ENCODE measurements around the gene TEAD3. TPM values are rescaled to one million over a fixed set of nuclear protein-coding genes. Genes with fewer than 3 reads are reported as not detected.
"Not testable (repeated sequence)": the region's sequence is repeated elsewhere in the genome, so short reads cannot be mapped to it uniquely, and the experiment has no call there.

TEAD3 gene
- polyA plus RNA-seq, 4 donors, result 13.4 to 35.6 (median 19.0) TPM

DNA sequence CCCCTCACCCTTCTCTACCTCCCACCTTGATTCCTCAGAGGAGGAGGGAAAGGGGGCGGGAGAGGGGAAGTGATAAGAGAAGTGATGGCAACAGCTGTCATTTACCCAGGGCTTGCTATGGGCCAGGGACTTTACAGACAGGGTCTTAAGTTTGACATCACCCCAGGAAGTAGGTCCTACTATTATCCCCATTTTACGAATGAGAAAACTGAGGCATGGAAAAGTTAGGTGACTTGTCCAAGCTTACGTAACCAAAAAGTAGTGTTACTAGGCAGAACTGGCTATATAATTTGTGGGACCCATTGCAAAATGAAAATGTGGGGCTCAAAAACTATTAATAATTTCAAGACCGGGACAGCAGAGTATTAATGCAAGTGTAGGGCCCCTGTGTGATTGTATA lies 55.2 kb downstream of the TEAD3 start:
- no peaks in the 10 kb centered on the region for H3K9me3 ChIP-seq (ENCODE audit: control insufficient read depth in 2 of 2, insufficient read depth in 1 of 2, low read depth in 1 of 2, low read length in 1 of 2)
- H3K36me3 ChIP-seq (ENCODE audit: control insufficient read depth in 3 of 3, insufficient read depth in 2 of 3, low read depth in 1 of 3, low read length in 3 of 3), result no peaks in the 10 kb centered on the region
- no peak overlapping the region for H3K4me3 ChIP-seq (ENCODE audit: low read depth in 1 of 3, low read length in 3 of 3)
- no peak overlapping the region for H3K27ac ChIP-seq (ENCODE audit: low read depth in 1 of 3, low read length in 2 of 3)
- no peak for FAIRE-seq
- no peaks in the 10 kb centered on the region for H3K27me3 ChIP-seq (ENCODE audit: control insufficient read depth in 3 of 3, insufficient read depth in 3 of 3, low read length in 3 of 3)
- 86 to 98% (median 94%) methylated on average over 4 of the region's 4 CpGs for WGBS, 3 donors
- H3K4me1 ChIP-seq (ENCODE audit: control insufficient read depth in 3 of 3, insufficient read depth in 2 of 3, low read depth in 1 of 3, low read length in 2 of 3), result peaks cover 0 to 2% (median 0%) of the 10 kb centered on the region in 3 donors
- no peak for DNase-seq

DNA sequence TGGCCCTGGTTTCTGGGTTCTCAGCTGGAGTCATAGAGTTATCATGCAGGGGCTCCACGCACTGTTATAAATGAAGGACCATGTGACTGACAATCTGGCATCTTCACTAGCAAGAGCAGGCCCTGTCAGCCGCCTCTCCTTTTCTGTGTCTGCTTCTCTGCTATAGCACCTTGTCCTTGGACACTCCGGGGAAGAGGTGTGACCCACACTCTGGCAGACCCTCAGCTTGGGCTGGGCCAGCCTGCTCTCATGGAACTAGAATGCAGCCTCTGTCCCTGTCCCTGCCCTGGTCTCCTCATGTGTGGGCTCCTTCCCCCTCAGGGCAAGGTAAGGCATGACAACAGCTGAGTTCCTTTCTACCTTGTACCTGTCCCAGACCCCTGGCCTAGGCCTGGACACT lies 55.7 kb downstream of the TEAD3 start:
- Histone ChIP-seq H3K9me3 (ENCODE audit: control insufficient read depth in 2 of 2, insufficient read depth in 1 of 2, low read depth in 1 of 2, low read length in 1 of 2) (no peaks in the 10 kb centered on the region), H3K27me3 (ENCODE audit: control insufficient read depth in 3 of 3, insufficient read depth in 3 of 3, low read length in 3 of 3) (no peaks in the 10 kb centered on the region)

DNA sequence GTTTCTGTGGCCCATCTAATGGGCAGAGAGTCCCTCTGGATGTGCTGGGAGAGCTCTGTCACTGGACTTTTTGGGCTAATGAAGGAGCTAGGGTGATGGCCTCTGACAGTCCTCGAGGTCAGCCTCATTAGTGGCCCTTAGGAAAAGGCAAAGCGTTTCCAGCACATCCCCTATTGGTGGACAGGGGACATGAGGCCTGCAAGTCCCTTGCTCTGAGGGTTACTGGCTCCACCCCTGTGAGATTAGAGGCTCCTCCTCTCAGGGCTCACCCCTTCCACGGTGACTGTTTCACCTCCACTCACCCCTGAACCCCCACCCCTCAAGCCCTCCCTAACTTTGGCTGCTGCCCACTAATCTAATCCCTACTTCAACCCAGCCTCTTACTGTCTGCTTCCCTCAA lies 57.6 kb downstream of the TEAD3 start:
- Histone ChIP-seq H3K27me3 (ENCODE audit: control insufficient read depth in 3 of 3, insufficient read depth in 3 of 3, low read length in 3 of 3) (no peaks in the 10 kb centered on the region), H3K4me3 (ENCODE audit: low read depth in 1 of 3, low read length in 3 of 3) (no peak overlapping the region), H3K27ac (ENCODE audit: low read depth in 1 of 3, low read length in 2 of 3) (no peak overlapping the region), H3K9me3 (ENCODE audit: control insufficient read depth in 2 of 2, insufficient read depth in 1 of 2, low read depth in 1 of 2, low read length in 1 of 2) (no peaks in the 10 kb centered on the region), H3K4me1 (ENCODE audit: control insufficient read depth in 3 of 3, insufficient read depth in 2 of 3, low read depth in 1 of 3, low read length in 2 of 3) (peaks cover 0 to 18% (median 7%) of the 10 kb centered on the region in 3 donors), H3K36me3 (ENCODE audit: control insufficient read depth in 3 of 3, insufficient read depth in 2 of 3, low read depth in 1 of 3, low read length in 3 of 3) (no peaks in the 10 kb centered on the region)
- 31 to 41% (median 38%) methylated on average over 3 of the region's 3 CpGs for WGBS, 3 donors
- FAIRE-seq (no peak), DNase-seq (no peak)

More for the DNA sequence above, 55.7 kb downstream of the TEAD3 start:
- Histone ChIP-seq H3K4me1 (ENCODE audit: control insufficient read depth in 3 of 3, insufficient read depth in 2 of 3, low read depth in 1 of 3, low read length in 2 of 3) (peaks cover 0 to 6% (median 4%) of the 10 kb centered on the region in 3 donors), H3K36me3 (ENCODE audit: control insufficient read depth in 3 of 3, insufficient read depth in 2 of 3, low read depth in 1 of 3, low read length in 3 of 3) (no peaks in the 10 kb centered on the region), H3K4me3 (ENCODE audit: low read depth in 1 of 3, low read length in 3 of 3) (no peak overlapping the region), H3K27ac (ENCODE audit: low read depth in 1 of 3, low read length in 2 of 3) (no peak overlapping the region)
- no peak for DNase-seq
- FAIRE-seq, result no peak
- WGBS, 3 donors, result 68 to 86% (median 75%) methylated on average over 3 of the region's 3 CpGs

DNA sequence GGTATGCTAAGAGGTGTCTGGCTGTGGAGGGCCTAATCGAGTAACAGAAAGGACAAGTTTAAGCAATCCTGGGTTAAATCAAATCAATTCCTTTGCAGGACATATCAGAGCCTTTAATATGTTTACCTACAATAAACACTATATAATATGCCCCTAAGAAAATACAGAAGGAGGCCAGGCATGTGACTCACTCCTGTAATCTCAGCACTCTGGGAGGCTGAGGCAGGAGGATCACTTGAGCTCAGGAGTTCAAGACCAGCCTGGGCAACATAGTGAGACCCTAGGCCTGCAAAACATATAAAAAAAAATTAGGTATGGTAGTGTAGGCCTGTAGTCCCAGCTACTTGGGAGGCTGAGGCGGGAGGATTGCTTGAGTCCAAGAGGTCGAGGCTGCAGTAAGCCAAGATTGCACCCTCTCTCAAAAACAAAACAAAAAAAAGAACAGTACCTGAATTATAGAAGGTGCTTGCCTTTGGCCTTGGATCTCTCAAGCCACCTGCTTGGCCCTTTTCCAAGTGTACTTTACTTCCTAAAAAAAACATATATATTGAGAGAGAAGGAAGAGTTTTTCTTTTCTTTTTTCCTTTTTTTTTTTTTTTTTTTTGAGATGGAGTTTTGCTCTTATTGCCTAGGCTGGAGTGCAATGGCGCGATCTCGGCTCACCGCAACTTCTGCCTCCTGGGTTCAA lies 58.4 kb downstream of the TEAD3 start:
- 43 to 62% (median 60%) methylated on average over 7 of the region's 7 CpGs for WGBS, 3 donors
- H3K27me3 ChIP-seq (ENCODE audit: control insufficient read depth in 3 of 3, insufficient read depth in 3 of 3, low read length in 3 of 3); H3K27ac ChIP-seq (ENCODE audit: low read depth in 1 of 3, low read length in 2 of 3); FAIRE-seq; H3K4me3 ChIP-seq (ENCODE audit: low read depth in 1 of 3, low read length in 3 of 3); H3K36me3 ChIP-seq (ENCODE audit: control insufficient read depth in 3 of 3, insufficient read depth in 2 of 3, low read depth in 1 of 3, low read length in 3 of 3); H3K9me3 ChIP-seq (ENCODE audit: control insufficient read depth in 2 of 2, insufficient read depth in 1 of 2, low read depth in 1 of 2, low read length in 1 of 2): not testable (repeated sequence)
- peak; percentile 48 to 51 for DNase-seq
- peaks cover 0 to 18% (median 8%) of the 10 kb centered on the region in 3 donors for H3K4me1 ChIP-seq (ENCODE audit: control insufficient read depth in 3 of 3, insufficient read depth in 2 of 3, low read depth in 1 of 3, low read length in 2 of 3)

DNA sequence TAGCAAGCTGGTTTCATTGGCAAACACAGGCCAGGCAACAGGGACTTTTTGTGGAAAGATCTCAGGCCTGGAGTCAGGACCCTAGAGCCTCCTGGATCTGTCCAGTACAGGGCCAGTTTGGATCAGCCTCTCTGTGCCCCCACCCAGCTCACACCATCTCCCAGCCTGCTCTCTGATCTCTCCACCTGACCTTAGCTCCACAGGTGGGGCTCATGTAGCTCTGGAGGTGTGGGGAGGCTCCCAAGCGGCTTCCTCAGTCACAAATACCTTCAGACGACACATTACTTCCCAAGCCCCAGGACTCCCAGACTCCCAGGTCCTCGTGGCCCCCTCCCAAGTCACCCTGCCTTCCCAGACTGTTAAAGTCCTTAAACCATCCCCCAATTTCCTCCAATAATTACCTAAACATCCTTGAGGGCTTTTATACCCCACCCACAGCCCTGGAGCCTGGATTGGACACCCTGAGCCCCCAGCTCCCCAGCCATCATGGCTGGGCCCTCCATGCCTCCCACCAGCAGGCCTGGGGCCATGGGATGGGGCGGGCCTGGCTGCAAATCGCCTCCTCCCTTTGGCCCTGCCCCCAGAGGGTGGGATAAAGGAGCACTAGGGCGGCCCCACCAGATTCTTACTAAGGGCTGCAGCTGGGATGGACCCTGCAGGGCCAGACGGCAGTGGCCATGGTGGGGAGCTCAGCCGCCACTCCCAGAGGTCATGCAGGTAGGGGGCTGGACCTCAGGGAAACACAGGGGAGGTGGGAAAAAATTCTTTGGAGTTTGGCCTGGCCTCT lies 60.6 kb downstream of the TEAD3 start:
- H3K27me3 ChIP-seq (ENCODE audit: control insufficient read depth in 3 of 3, insufficient read depth in 3 of 3, low read length in 3 of 3), result no peaks in the 10 kb centered on the region
- no peak overlapping the region for H3K4me3 ChIP-seq (ENCODE audit: low read depth in 1 of 3, low read length in 3 of 3)
- no peaks in the 10 kb centered on the region for H3K36me3 ChIP-seq (ENCODE audit: control insufficient read depth in 3 of 3, insufficient read depth in 2 of 3, low read depth in 1 of 3, low read length in 3 of 3)
- WGBS, 3 donors, result 38 to 70% (median 49%) methylated on average over 8 of the region's 8 CpGs
- DNase-seq (peak in 1 of 2 donors; percentile 70), FAIRE-seq (no peak)
- no peak overlapping the region for H3K27ac ChIP-seq (ENCODE audit: low read depth in 1 of 3, low read length in 2 of 3)
- H3K9me3 ChIP-seq (ENCODE audit: control insufficient read depth in 2 of 2, insufficient read depth in 1 of 2, low read depth in 1 of 2, low read length in 1 of 2), result no peaks in the 10 kb centered on the region
- peaks cover 0 to 21% (median 8%) of the 10 kb centered on the region in 3 donors for H3K4me1 ChIP-seq (ENCODE audit: control insufficient read depth in 3 of 3, insufficient read depth in 2 of 3, low read depth in 1 of 3, low read length in 2 of 3)

DNA sequence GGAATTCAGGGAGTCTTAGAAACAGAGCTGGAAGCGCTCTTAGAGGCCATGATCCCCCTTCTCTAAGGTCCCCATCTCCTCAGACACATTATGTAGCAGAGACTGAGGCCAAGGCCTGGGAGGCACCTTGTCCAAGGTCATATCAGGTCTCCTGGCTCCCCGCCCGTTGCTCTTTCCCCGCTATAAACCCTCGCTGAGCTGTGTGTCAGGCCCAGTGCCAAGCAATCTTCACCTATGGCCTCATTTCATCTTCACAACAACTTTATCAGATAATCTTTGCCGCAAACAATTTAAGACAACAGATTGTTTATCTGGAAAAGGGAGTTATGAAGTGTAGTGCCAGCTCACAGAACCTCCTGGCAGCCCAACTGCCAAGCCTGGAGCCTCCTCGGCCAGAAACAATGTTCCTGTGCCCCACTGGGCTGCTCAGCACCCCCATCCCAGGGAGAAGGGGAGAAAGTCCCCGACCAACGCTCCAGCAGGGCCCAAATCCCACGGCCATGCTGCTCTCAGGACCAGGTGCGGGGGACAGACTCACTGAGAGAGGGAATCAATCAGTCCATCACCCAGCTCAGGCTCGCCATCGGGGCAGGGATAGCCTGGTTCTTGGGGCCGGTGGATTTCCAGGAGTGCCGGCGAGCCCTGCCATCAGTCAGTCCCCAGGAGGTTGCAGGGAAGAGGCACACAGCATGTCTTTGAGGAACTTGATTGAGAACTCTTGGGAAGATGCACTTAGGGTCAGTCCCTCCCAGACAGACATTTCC lies 61.6 kb downstream of the TEAD3 start:
- Histone ChIP-seq H3K27me3 (ENCODE audit: control insufficient read depth in 3 of 3, insufficient read depth in 3 of 3, low read length in 3 of 3) (no peaks in the 10 kb centered on the region), H3K4me1 (ENCODE audit: control insufficient read depth in 3 of 3, insufficient read depth in 2 of 3, low read depth in 1 of 3, low read length in 2 of 3) (peaks cover 0 to 21% (median 8%) of the 10 kb centered on the region in 3 donors), H3K4me3 (ENCODE audit: low read depth in 1 of 3, low read length in 3 of 3) (no peak overlapping the region), H3K36me3 (ENCODE audit: control insufficient read depth in 3 of 3, insufficient read depth in 2 of 3, low read depth in 1 of 3, low read length in 3 of 3) (no peaks in the 10 kb centered on the region), H3K27ac (ENCODE audit: low read depth in 1 of 3, low read length in 2 of 3) (no peak overlapping the region), H3K9me3 (ENCODE audit: control insufficient read depth in 2 of 2, insufficient read depth in 1 of 2, low read depth in 1 of 2, low read length in 1 of 2) (peaks cover 0 to 1% of the 10 kb centered on the region in 2 donors)
- 29 to 65% (median 42%) methylated on average over 16 of the region's 16 CpGs for WGBS, 3 donors
- no peak for FAIRE-seq
- peak; percentile 68 to 90 for DNase-seq

DNA sequence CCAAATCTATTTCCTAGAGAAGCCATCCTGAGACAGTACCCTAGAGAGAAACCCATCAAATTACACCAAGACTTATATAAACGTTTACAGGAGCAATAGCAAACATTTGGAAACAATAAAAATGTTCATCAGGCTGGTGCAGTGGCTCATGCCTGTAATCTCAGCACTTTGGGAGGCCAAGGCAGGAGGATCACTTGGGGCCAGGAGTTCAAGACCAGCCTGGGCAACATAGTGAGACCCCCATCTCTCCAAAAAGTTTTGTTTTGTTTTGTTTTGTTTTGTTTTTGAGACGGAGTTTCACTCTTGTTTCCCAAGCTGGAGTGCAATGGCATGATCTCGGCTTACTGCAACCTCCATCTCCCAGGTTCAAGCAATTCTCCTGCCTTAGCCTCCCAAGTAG lies 64.2 kb downstream of the TEAD3 start:
- not testable (repeated sequence) for DNase-seq; H3K4me3 ChIP-seq (ENCODE audit: low read depth in 1 of 3, low read length in 3 of 3); H3K27ac ChIP-seq (ENCODE audit: low read depth in 1 of 3, low read length in 2 of 3); FAIRE-seq; H3K27me3 ChIP-seq (ENCODE audit: control insufficient read depth in 3 of 3, insufficient read depth in 3 of 3, low read length in 3 of 3)
- peaks cover 0 to 18% of the 10 kb centered on the region in 2 donors for H3K9me3 ChIP-seq (ENCODE audit: control insufficient read depth in 2 of 2, insufficient read depth in 1 of 2, low read depth in 1 of 2, low read length in 1 of 2)
- H3K4me1 ChIP-seq (ENCODE audit: control insufficient read depth in 3 of 3, insufficient read depth in 2 of 3, low read depth in 1 of 3, low read length in 2 of 3), result peaks cover 0 to 21% (median 8%) of the 10 kb centered on the region in 3 donors
- WGBS, 3 donors, result 53 to 64% (median 59%) methylated on average over 3 of the region's 3 CpGs
- peaks cover 0 to 10% (median 0%) of the 10 kb centered on the region in 3 donors for H3K36me3 ChIP-seq (ENCODE audit: control insufficient read depth in 3 of 3, insufficient read depth in 2 of 3, low read depth in 1 of 3, low read length in 3 of 3)

DNA sequence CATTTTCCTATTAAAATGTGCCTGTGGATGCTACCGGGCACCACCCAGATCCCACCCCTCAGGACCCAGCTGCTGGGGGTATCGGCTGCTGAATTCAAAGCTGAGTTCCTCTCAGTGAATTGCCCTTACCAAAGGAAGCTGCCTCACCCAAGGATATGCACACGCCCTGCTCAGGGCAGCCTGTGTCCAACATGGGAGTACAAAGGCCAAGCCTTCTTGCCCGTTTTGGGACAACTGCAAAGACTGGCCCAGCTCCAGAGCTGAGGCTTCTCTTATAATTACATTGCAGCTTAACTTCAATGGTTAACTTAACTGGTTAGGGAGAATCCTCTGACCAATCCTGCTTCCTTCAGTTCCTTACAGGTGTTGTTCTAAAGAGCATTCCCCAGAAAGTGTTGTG lies 64.6 kb downstream of the TEAD3 start:
- Histone ChIP-seq H3K9me3 (ENCODE audit: control insufficient read depth in 2 of 2, insufficient read depth in 1 of 2, low read depth in 1 of 2, low read length in 1 of 2) (peaks cover 0 to 21% of the 10 kb centered on the region in 2 donors), H3K27me3 (ENCODE audit: control insufficient read depth in 3 of 3, insufficient read depth in 3 of 3, low read length in 3 of 3) (no peaks in the 10 kb centered on the region), H3K36me3 (ENCODE audit: control insufficient read depth in 3 of 3, insufficient read depth in 2 of 3, low read depth in 1 of 3, low read length in 3 of 3) (peaks cover 0 to 15% (median 0%) of the 10 kb centered on the region in 3 donors), H3K4me3 (ENCODE audit: low read depth in 1 of 3, low read length in 3 of 3) (no peak overlapping the region), H3K27ac (ENCODE audit: low read depth in 1 of 3, low read length in 2 of 3) (no peak overlapping the region), H3K4me1 (ENCODE audit: control insufficient read depth in 3 of 3, insufficient read depth in 2 of 3, low read depth in 1 of 3, low read length in 2 of 3) (peaks cover 0 to 21% (median 8%) of the 10 kb centered on the region in 3 donors)
- DNase-seq (peak in 1 of 2 donors; percentile 87), FAIRE-seq (no peak)
- WGBS, 3 donors, result 10 to 52% (median 32%) methylated on average over 4 of the region's 4 CpGs
